Smooth muscle cell (in vitro differentiated cells): ENCODE results near the gene SPG7. TPM values are rescaled to one million over a fixed set of nuclear protein-coding genes. Genes with fewer than 3 reads are reported as not detected.

Experiments used
- DNase-seq: peaks from one replicate; lab custom pipeline; 2025; ENCODE audit not compliant: unreplicated experiment; lab: John Stamatoyannopoulos, UW
- H2AFZ ChIP-seq: fragments of 200-600 bp; sonication (generic); 2 replicates; pipeline ENCODE4 v1.6.0; 2016; ENCODE audit warnings: antibody characterized with exemption, low read depth, mild to moderate bottlenecking
- H3F3A ChIP-seq: fragments of 200-600 bp; sonication (generic); 2 replicates; pipeline ENCODE4 v1.6.0; 2017; ENCODE audit warnings: antibody characterized with exemption, low read depth
- H3K27ac ChIP-seq: fragments of 200-600 bp; sonication (generic); 2 replicates; pipeline ENCODE4 v1.5.1; 2016; ENCODE audit warnings: low read depth, mild to moderate bottlenecking
- H3K27me3 ChIP-seq: fragments of 200-600 bp; sonication (generic); 2 replicates; pipeline ENCODE4 v1.6.1; 2016; ENCODE audit warnings: low read depth, mild to moderate bottlenecking
- H3K36me3 ChIP-seq: fragments of 200-600 bp; sonication (generic); 2 replicates; pipeline ENCODE4 v1.5.1; 2016; ENCODE audit warnings: low read depth
- H3K4me1 ChIP-seq: fragments of 200-600 bp; sonication (generic); 2 replicates; pipeline ENCODE4 v1.5.1; 2016; ENCODE audit warnings: low read depth
- H3K4me2 ChIP-seq: fragments of 200-600 bp; sonication (generic); 2 replicates; pipeline ENCODE4 v1.6.0; 2016; ENCODE audit warnings: mild to moderate bottlenecking
- H3K4me3 ChIP-seq: fragments of 200-600 bp; sonication (generic); 2 replicates; pipeline ENCODE4 v1.5.1; 2016; ENCODE audit warnings: mild to moderate bottlenecking
- H3K79me2 ChIP-seq: fragments of 200-600 bp; sonication (generic); 2 replicates; pipeline ENCODE4 v1.6.0; 2016; ENCODE audit warnings: low read depth, mild to moderate bottlenecking
- H3K9ac ChIP-seq: fragments of 200-600 bp; sonication (generic); 2 replicates; pipeline ENCODE4 v1.6.0; 2016; ENCODE audit warnings: low read depth
- H3K9me3 ChIP-seq: fragments of 200-600 bp; sonication (generic); replicated peaks from 2 replicates; pipeline ENCODE4 v1.5.1; 2016; ENCODE audit warnings: low read depth
- H4K20me1 ChIP-seq: fragments of 200-600 bp; sonication (generic); 2 replicates; pipeline ENCODE4 v1.6.0; 2016; ENCODE audit warnings: low read depth
- WGBS: methylation state at CpG from one replicate; pipeline ENCODE4 v1.1.7; 2016; ENCODE audit warnings: low lambda C conversion rate; 5-methylcytosine and 5-hydroxymethylcytosine counted together
- polyA plus RNA-seq: library from polyadenylated mRNA; unstranded; fragments of >200 nt; fragmentation: Nextera tagmentation; extraction: Ambion mirVana; gene quantifications from 2 replicates; pipeline ENCODE4 v1.2.1, GENCODE V29; 2016
- total RNA-seq: library from RNA; depleted of rRNA; stranded (reverse); fragments of >200 nt; gene quantifications from 2 replicates; pipeline ENCODE4 v1.2.3, GENCODE V29; 2014
- TF ChIP-seq, protein P1 (sequence below): fragments of 200-600 bp; sonication (generic); IDR thresholded peaks from 2 replicates; pipeline ENCODE4 v1.5.1; 2017; ENCODE audit warnings: borderline replicate concordance, mild to moderate bottlenecking, antibody characterized with exemption; ENCODE audit not compliant: insufficient read depth, poor library complexity, severe bottlenecking

Gene SPG7
- total and polyA plus RNA-seq, 2 experiments from 2014 or later = 49.3 to 61.4 TPM

DNA sequence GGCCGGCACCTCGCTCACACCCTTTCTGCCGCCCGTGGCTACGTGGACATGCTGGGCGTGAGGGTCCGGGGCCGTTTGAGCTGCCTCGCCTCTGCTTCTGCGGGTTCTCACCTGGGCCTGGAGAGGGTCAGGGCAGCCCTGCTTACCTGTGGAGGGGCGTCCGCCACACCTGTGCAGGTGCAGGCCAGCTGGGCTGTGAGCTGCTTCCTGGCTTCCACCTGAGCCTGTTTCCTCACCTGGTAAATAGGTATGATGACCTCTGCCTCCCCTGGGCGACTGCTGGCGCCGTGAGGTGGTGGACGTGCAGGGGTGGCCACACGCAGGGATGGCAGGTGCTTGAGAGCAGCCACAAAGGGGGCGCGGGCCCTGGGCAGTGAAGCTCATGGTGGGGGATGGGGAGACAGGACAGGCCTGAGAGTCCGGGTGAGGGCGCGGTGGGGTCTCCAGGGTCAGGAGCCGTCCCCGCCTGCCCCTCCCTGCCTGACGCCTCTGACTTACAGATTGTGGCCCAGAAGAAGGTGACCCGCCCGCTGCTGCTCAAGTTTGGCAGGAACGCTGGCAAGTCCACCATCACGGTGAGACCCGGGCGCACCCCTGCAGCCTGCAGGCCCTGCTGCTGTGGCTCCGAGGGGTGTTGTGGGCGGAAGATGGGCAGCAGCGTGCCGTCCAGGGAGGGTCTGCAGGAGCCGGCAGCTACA lies 75.1 kb downstream of the SPG7 start:
- DNase-seq = no peak
- no peaks in the 10 kb centered on the region for H3K79me2 ChIP-seq
- H3K4me1 ChIP-seq = no peaks in the 10 kb centered on the region
- TF ChIP-seq, protein P1, sequence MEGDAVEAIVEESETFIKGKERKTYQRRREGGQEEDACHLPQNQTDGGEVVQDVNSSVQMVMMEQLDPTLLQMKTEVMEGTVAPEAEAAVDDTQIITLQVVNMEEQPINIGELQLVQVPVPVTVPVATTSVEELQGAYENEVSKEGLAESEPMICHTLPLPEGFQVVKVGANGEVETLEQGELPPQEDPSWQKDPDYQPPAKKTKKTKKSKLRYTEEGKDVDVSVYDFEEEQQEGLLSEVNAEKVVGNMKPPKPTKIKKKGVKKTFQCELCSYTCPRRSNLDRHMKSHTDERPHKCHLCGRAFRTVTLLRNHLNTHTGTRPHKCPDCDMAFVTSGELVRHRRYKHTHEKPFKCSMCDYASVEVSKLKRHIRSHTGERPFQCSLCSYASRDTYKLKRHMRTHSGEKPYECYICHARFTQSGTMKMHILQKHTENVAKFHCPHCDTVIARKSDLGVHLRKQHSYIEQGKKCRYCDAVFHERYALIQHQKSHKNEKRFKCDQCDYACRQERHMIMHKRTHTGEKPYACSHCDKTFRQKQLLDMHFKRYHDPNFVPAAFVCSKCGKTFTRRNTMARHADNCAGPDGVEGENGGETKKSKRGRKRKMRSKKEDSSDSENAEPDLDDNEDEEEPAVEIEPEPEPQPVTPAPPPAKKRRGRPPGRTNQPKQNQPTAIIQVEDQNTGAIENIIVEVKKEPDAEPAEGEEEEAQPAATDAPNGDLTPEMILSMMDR = no peak
- H3K27ac ChIP-seq = no peak overlapping the region
- no peaks in the 10 kb centered on the region for H3K27me3 ChIP-seq
- no peaks in the 10 kb centered on the region for H3F3A ChIP-seq
- H4K20me1 ChIP-seq = no peaks in the 10 kb centered on the region
- 94% methylated on average over 33 of the region's 36 CpGs for WGBS
- no peak overlapping the region for H2AFZ ChIP-seq
- H3K9me3 ChIP-seq = no peaks in the 10 kb centered on the region
- no peak overlapping the region for H3K9ac ChIP-seq
- no peaks in the 10 kb centered on the region for H3K36me3 ChIP-seq
- H3K4me2 ChIP-seq = no peak overlapping the region
- no peak overlapping the region for H3K4me3 ChIP-seq

DNA sequence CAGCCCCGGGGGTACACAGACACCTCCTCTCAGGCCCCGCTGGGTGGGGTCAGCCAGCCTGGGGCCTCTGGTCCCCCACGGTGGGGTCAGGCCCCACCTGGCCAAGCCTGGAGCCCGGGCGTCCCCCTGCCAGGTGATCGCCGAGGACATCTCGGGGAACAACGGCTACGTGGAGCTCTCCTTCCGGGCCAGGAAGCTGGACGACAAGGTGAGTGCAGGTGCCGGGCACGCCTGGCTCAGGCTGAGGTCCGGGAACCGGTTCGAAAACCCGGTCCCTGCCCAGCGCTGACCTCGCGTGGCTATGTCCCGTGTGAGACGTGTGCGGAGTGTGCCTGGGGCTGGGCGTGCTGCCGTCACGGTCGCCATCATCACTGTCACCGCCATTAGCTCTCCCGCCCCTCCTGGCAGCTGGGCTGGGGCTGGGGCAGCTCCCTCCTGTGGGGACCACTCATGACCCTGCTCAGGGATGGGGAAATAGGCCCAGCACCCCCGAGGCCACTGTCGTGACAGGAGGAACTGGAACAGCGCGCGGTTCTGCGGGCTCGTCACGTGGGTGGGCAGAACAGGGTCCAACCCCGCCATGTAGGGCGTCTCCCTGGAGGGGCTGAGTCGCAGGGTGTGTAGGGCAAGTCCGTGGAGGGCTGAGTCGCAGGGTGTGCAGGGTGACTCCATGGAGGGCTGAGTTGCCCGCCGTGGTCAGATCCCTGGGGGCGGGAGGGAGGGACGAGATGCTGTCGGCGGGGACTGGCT lies 75.9 kb downstream of the SPG7 start:
- no peaks in the 10 kb centered on the region for H4K20me1 ChIP-seq
- no peaks in the 10 kb centered on the region for H3K4me1 ChIP-seq
- TF ChIP-seq, protein P1 = no peak
- 93% methylated on average over 29 of the region's 49 CpGs for WGBS
- H3K4me2 ChIP-seq = no peak overlapping the region
- H3F3A ChIP-seq = no peaks in the 10 kb centered on the region
- no peak for DNase-seq
- no peaks in the 10 kb centered on the region for H3K36me3 ChIP-seq
- H3K27me3 ChIP-seq = no peaks in the 10 kb centered on the region
- no peaks in the 10 kb centered on the region for H3K9me3 ChIP-seq
- H2AFZ ChIP-seq = no peak overlapping the region
- no peaks in the 10 kb centered on the region for H3K79me2 ChIP-seq
- H3K27ac ChIP-seq = no peak overlapping the region
- H3K4me3 ChIP-seq = no peak overlapping the region
- H3K9ac ChIP-seq = no peak overlapping the region

DNA sequence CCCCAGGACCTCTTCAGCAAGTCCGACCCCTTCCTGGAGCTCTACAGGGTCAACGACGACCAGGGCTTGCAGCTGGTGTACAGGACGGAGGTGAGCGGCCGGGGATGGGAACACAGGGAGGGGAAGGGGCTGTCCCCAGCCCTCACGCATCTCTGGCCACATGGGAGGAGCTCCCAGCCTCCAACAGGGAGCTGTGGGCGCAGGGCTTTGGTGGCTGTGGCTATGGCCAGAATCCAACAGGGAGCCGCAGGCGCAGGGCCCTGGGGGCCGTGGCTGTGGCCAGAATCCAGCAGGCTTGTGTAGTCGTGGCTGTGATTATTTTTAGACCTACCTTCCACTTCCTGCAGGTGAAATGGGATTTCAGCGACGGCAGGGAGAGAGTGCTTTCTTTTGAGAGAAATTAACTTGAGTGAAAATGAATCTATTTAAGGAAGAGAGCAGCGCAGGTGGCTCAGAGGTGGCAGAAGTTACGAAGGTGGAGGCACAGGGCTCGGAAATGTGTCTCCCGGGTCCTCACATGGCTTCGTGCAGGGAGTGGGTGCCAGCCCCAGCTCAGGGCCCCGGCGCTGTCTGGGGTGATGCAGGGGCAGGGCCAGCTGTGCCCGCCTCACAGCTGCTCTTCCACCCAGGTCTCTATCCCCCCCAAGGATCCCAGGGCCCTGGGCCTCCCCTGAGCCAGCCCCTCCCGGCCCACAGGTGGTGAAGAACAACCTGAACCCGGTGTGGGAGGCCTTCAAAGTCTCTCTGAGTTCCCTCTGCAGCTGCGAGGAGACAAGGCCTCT lies 76.8 kb downstream of the SPG7 start:
- no peaks in the 10 kb centered on the region for H3K4me1 ChIP-seq
- H3K9ac ChIP-seq = no peak overlapping the region
- no peaks in the 10 kb centered on the region for H3K36me3 ChIP-seq
- H3K9me3 ChIP-seq = no peaks in the 10 kb centered on the region
- H3K4me3 ChIP-seq = no peak overlapping the region
- no peak for DNase-seq
- TF ChIP-seq, protein P1 = no peak
- H3K4me2 ChIP-seq = no peak overlapping the region
- WGBS = 87% methylated on average over 25 of the region's 25 CpGs
- no peak overlapping the region for H2AFZ ChIP-seq
- no peak overlapping the region for H3K27ac ChIP-seq
- no peaks in the 10 kb centered on the region for H4K20me1 ChIP-seq
- H3K27me3 ChIP-seq = no peaks in the 10 kb centered on the region
- no peaks in the 10 kb centered on the region for H3K79me2 ChIP-seq
- H3F3A ChIP-seq = no peaks in the 10 kb centered on the region
